ENCODE results near the gene MEF2A.
"Not testable (repeated sequence)": the region's sequence is repeated elsewhere in the genome, so short reads cannot be mapped to it uniquely, and the experiment has no call there.

MEF2A gene

GRCh38 chr15:99732751-99733267 is 167.0 kb downstream of the MEF2A start:
- DNase-seq: no peak

- DNase-seq: peak; percentile 97
Observed at GRCh38 chr15:99733268-99734039, 167.7 kb downstream of the MEF2A start, which contains the start of gene LYSMD4. LYSMD4 (minus strand) TSS chr15:99733437; CDS start chr15:99731999, 1,438 bp downstream.

GRCh38 chr15:99734040-99734291 is 168.2 kb downstream of the MEF2A start:
- DNase-seq: not testable (repeated sequence)

- no peak for DNase-seq
Observed at GRCh38 chr15:99734575-99734974, 168.8 kb downstream of the MEF2A start.

GRCh38 chr15:99735868-99736267 is 170.1 kb downstream of the MEF2A start:
- no peak for DNase-seq

GRCh38 chr15:99736702-99737101 is 170.9 kb downstream of the MEF2A start:
- DNase-seq: no peak

- no peak for DNase-seq
Observed at GRCh38 chr15:99738021-99738847, 172.4 kb downstream of the MEF2A start.

GRCh38 chr15:99741835-99742234 is 176.1 kb downstream of the MEF2A start:
- no peak for DNase-seq

GRCh38 chr15:99744142-99744541 is 178.4 kb downstream of the MEF2A start:
- no peak for DNase-seq

- no peak for DNase-seq
Observed at GRCh38 chr15:99745370-99746086, 179.7 kb downstream of the MEF2A start.

GRCh38 chr15:99749386-99749785 is 183.6 kb downstream of the MEF2A start:
- no peak for DNase-seq

- not testable (repeated sequence) for DNase-seq
Observed at GRCh38 chr15:99750326-99750725, 184.5 kb downstream of the MEF2A start.

GRCh38 chr15:99752556-99752955 is 186.8 kb downstream of the MEF2A start:
- DNase-seq: no peak

- no peak for DNase-seq
Observed at GRCh38 chr15:99753066-99753465, 187.3 kb downstream of the MEF2A start.

- peak; percentile 39 for DNase-seq
Observed at GRCh38 chr15:99755692-99756409, 190.1 kb downstream of the MEF2A start.

- DNase-seq: no peak
Observed at GRCh38 chr15:99762288-99762687, 196.5 kb downstream of the MEF2A start.

GRCh38 chr15:99763827-99764226 is 198.0 kb downstream of the MEF2A start:
- no peak for DNase-seq

GRCh38 chr15:99764522-99764921 is 198.7 kb downstream of the MEF2A start:
- DNase-seq: no peak
